OCI-LY1 (cell line): ENCODE results near the gene ARHGEF17.

Experiments
- CTCF ChIP-seq: fragments of 200-600 bp; sonication (generic), shearing (Covaris generic); IDR thresholded peaks from 2 replicates; pipeline ENCODE4 v1.5.1; 2017; ENCODE audit warnings: mild to moderate bottlenecking, antibody characterized with exemption, low read length, moderate library complexity, mixed read lengths
- EZH2 ChIP-seq: fragments of 200-600 bp; sonication (generic), shearing (Covaris generic); IDR thresholded peaks from 2 replicates; pipeline ENCODE4 v1.8.0; 2017; ENCODE audit warnings: borderline replicate concordance, mixed run types, mild to moderate bottlenecking, antibody characterized with exemption, low read length, moderate library complexity, mixed read lengths

GRCh38 chr11:73386546-73386945 lies 78.5 kb downstream of the ARHGEF17 start:
- TF ChIP-seq CTCF (no peak; the same call in 1 of the 2 replicates), EZH2 (no peak)
